ENCODE measurements around the gene UCP2.

UCP2 gene

DNA sequence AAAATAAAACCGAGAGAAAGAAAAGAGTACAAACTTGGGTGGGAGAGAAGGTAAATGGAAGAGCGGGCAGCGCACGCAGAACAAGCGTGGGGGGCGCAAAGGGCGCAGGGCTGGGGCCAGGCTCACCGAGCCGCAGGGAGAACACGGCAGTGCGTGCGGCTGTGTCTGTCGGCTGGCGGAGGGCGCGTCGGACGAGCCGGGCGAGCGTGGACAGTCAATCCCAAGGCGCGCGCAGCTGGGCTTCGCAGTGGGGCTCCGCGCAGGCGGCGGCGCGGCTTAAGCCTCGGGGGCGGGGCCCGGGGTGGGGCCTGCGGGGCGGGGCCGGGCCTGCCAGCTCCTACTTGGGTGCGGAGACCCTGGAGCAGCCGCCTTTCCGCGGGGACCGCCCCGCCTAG, at the start of gene UCP2:
UCP2 (minus strand) TSS at position 249 of the 395 bp plus-strand sequence. CDS start 4,465 bp downstream, outside the sequence.
- peak; percentile 79 for DNase-seq (ENCODE audit: low spot score)

DNA sequence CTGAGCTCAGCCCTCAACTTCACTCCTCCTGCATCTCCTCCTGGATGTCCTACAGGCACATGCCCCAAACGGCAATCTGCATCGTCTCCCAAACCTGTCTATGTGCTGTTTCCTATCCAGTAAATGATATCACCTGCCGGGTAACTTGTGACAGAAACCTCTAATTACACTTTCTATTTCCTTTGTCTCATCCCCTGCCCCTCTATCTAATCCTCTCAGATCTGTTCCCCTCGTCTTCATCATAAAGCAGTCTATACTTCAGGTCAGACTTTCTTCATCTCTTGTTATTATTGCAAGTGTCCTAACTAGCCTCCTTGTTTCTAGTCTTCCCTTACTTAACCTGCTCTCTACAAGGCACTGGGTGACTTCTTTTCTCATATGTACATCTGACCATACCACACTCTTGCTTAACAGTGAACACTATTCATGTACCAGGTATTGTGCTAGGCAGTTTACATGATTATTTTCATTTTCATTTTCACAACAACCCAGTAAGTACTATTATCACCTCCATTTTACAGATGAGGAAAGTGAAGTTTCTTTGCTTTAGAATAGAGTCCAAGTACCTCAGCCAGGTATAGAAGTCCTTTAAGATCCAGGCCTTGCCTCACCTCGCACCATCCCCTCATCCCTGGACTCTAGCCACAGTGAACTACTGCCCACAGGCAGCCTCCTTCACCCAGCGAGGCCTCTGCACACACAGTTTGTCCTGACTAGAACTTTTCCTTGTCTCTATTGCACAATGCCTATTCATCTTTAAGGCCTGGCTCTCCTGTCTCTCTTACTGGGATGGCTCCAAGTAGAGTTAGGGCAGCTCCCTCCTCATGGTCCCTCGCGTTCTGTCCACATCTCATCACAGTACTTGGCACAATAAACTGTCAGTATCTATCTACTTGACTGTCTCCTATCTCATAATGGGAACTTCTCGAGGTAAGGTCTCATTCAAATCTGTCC, 48.4 kb upstream of the UCP2 start:
- DNase-seq (ENCODE audit: low spot score): no peak

DNA sequence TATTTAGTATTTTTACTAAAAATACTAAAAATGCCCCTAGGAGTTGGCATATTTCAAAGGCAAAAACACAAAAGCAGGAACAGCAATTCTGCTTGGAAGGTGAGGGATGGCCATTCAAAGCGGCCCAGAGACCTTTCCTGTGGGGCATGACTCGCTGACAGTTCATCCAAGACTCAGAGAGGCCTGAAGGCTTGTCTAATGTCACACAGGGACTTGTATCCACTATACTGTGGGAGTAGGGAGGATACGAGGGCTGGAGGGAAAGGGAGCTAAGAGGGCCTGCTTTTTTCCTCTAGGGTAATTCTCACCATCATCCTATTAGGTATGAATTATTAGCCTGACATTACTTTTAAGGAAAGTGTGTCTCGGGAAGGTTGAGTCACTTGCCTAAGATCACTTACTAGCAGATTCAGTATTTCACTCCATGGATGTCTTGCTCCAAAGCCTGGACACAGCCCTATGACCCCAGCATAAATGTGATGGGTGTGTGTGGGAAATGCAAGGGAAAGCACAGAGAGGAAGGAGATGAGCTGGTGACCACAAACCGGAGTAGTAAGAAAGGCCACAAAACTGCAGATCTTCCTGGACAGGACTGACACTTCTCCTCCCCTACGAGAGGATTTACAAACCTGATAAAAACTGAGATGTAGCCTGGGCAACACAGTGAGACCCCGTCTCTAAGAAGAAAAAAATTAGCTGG, 43.0 kb upstream of the UCP2 start:
- no peak for DNase-seq (ENCODE audit: low spot score)

- no peak for DNase-seq (ENCODE audit: low spot score)
Observed at GRCh38 chr11:74024261-74025029, 41.8 kb upstream of the UCP2 start.

DNA sequence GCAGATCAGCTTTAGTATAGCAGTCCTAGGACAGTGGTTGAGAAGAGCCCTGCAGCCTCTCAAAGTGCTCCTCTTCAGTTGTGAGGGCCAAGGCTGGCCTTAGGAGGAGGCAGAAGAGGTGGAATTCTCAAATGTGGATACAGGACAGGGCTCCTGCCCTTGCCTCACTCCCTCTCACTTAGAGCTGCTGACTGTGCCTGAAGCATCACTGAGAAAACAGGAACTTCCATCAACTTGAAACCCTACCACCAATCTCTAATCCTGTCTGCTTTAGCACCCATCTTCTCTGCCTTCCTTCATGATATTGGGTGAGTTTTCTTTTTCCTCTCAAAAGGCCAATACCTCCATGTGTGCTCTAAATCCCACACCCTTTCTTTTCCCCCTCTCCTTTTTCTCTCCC, 40.6 kb upstream of the UCP2 start:
- no peak for DNase-seq (ENCODE audit: low spot score)

- no peak for DNase-seq (ENCODE audit: low spot score)
Observed at GRCh38 chr11:74022546-74022945, 39.9 kb upstream of the UCP2 start.

DNA sequence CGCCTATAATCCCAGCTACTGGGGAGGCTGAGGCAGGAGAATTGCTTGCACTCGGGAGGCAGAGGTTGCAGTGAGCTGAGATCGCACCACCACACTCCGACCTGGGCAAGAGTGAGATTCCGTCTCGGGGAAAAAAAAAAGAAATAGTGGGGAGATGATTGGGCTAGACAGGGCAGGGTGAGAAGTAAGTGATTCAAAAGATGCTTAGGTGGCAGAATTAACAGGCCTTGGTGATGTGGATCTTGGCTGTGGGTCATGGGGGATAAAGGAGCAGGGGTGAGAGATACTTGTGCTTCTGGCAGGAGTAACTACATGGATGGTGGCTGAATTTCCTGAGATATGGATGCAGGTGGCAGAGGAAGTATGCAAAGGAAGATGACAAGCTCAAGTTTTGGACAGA, 39.4 kb upstream of the UCP2 start:
- DNase-seq (ENCODE audit: low spot score): no peak

GRCh38 chr11:74020539-74020938, 37.9 kb upstream of the UCP2 start:
- no peak for DNase-seq (ENCODE audit: low spot score)

GRCh38 chr11:74019860-74020259, 37.2 kb upstream of the UCP2 start:
- no peak for DNase-seq (ENCODE audit: low spot score)

DNA sequence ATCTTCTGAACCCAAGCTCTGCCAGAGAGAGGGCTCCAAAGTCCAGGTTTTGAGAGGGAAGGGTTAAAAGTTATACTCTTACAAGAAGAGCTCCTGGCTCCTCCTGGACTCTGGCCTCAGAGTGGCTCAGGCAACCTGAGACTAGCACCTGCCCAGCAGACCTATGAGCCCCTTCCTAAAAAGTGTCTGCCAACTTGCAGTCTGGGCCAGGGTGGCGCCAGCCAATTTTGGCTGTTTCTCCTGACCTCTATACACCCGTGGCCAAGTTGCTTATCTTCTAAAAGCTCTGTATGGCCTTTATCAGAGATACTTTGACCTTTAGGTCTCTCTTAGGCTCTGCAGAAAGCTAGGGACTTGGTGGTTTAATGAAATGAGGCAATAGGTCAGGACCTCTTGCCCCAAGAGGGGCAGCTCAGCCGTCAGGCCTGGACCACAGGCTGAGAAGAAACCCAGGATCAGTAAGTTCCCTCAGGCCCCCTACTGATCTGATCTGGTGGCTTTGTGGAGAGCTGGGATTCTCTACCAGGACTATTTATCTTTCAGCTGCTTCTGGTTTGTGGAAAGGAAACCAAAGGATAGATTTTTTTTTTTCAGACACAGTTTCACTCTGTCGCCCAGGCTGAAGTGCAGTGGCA, 36.6 kb upstream of the UCP2 start:
- peak; percentile 34 for DNase-seq (ENCODE audit: low spot score)

DNA sequence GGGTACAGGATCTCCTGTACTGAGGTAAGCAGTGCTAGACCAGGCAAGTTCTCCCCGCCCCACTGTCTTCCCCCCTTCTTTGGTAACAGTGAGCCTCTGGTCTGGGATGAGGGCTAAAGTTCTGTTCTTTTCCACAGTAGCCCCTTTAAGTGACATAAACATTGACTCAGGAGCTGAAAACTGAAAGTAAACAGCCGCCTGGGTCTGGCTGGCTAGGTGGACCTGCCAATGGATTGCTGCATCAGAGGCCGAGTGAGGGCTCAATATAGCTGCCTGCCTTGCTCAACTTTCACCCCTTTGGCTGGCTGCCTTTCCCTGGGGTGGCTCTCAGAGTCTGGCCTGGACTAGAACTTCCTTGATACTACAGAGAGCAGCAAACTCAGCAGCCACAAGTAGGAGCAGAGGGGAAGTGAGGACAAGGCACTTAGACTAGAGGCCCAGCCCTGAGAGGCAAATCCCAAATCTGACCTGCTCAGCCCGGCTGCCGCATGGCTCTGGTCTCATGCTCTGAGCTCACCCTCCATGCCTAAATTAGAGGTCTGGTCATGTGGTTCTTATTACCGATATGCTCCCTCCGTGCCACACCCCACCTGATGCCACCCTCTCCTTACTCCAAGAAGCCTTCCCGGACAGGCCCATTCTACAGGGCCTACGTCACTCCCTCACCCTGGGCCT, 35.8 kb upstream of the UCP2 start:
- peak; percentile 69 for DNase-seq (ENCODE audit: low spot score)

GRCh38 chr11:74017631-74018030, 35.0 kb upstream of the UCP2 start:
- DNase-seq (ENCODE audit: low spot score): no peak

- DNase-seq (ENCODE audit: low spot score): no peak
Observed at GRCh38 chr11:74015919-74016684, 33.5 kb upstream of the UCP2 start.

- DNase-seq (ENCODE audit: low spot score): no peak
Observed at GRCh38 chr11:74014880-74015279, 32.2 kb upstream of the UCP2 start.

- no peak for DNase-seq (ENCODE audit: low spot score)
Observed at GRCh38 chr11:74013141-74013540, 30.5 kb upstream of the UCP2 start.

GRCh38 chr11:74012074-74012809, 29.6 kb upstream of the UCP2 start:
- DNase-seq (ENCODE audit: low spot score): no peak

GRCh38 chr11:74011360-74012073, 28.9 kb upstream of the UCP2 start:
- DNase-seq (ENCODE audit: low spot score): no peak

GRCh38 chr11:74010306-74011300, 28.0 kb upstream of the UCP2 start:
- DNase-seq (ENCODE audit: low spot score): no peak
